Nephron (organoid): ENCODE measurements around the gene D2HGDH.
"Not testable (repeated sequence)": the region's sequence is repeated elsewhere in the genome, so short reads cannot be mapped to it uniquely, and the experiment has no call there.

Experiments
- H3K27ac Mint-ChIP-seq, 3 experiments: 2 replicates each; pipeline ENCODE4 v1.8.0; 2020; ENCODE audit warnings: mixed read lengths in 3 of 3, mild to moderate bottlenecking in 2 of 3, moderate library complexity in 1 of 3
- H3K27me3 Mint-ChIP-seq: 2 replicates; pipeline ENCODE4 v1.8.0; 2021; ENCODE audit warnings: low read depth, mild to moderate bottlenecking, moderate library complexity, mixed read lengths
- H3K36me3 Mint-ChIP-seq: 2 replicates; pipeline ENCODE4 v1.8.0; 2020; ENCODE audit warnings: low read depth, mixed read lengths
- H3K4me1 Mint-ChIP-seq: 2 replicates; pipeline ENCODE4 v1.8.0; 2020; ENCODE audit warnings: mixed read lengths
- H3K4me3 Mint-ChIP-seq, 3 experiments: 2 replicates each; pipeline ENCODE4 v1.8.0; 2020; ENCODE audit warnings: mild to moderate bottlenecking in 3 of 3, mixed read lengths in 3 of 3, moderate library complexity in 2 of 3
- H3K9me3 Mint-ChIP-seq: 2 replicates; pipeline ENCODE4 v1.8.0; 2020; ENCODE audit warnings: mixed read lengths
- TF ChIP-seq, protein P1 (sequence below), 3 experiments: fragments of 200-600 bp; sonication (generic); IDR thresholded peaks; one replicate each; pipeline ENCODE4 v1.5.0; 2021; ENCODE audit warnings: antibody characterized with exemption in 3 of 3; ENCODE audit not compliant: unreplicated experiment in 3 of 3

Gene D2HGDH

DNA sequence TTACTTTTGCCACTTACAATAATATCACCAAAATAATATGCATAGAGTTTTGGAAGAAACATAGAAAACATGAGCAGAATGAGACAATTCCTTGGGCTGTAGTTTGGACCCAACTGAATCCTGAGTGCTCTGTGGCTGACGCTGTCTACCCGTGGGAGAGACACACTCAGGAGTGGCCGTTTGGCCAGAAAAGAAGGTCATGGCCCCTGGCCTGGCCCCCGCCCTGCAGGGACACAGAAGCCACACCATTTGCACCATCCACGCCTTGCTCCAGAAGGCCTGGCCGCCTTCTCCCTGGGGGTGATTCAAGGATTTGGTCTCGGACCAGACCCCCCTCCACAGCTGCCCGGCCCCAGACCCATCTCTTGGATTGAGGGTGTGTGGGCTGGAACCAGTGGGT is 6.4 kb upstream of the D2HGDH start:
- no peak overlapping the region for H3K27ac Mint-ChIP-seq
- H3K27me3 Mint-ChIP-seq: peaks cover 4% of the 10 kb centered on the region
- peaks cover 13% of the 10 kb centered on the region for H3K9me3 Mint-ChIP-seq
- no peak overlapping the region for H3K4me3 Mint-ChIP-seq
- TF ChIP-seq, protein P1, sequence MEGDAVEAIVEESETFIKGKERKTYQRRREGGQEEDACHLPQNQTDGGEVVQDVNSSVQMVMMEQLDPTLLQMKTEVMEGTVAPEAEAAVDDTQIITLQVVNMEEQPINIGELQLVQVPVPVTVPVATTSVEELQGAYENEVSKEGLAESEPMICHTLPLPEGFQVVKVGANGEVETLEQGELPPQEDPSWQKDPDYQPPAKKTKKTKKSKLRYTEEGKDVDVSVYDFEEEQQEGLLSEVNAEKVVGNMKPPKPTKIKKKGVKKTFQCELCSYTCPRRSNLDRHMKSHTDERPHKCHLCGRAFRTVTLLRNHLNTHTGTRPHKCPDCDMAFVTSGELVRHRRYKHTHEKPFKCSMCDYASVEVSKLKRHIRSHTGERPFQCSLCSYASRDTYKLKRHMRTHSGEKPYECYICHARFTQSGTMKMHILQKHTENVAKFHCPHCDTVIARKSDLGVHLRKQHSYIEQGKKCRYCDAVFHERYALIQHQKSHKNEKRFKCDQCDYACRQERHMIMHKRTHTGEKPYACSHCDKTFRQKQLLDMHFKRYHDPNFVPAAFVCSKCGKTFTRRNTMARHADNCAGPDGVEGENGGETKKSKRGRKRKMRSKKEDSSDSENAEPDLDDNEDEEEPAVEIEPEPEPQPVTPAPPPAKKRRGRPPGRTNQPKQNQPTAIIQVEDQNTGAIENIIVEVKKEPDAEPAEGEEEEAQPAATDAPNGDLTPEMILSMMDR (IDR thresholded peaks at IDR 0.05; ENCODE audit: unreplicated experiment in 3 of 3): no peak
- peaks cover 39% of the 10 kb centered on the region for H3K36me3 Mint-ChIP-seq
- peaks cover 7% of the 10 kb centered on the region for H3K4me1 Mint-ChIP-seq

DNA sequence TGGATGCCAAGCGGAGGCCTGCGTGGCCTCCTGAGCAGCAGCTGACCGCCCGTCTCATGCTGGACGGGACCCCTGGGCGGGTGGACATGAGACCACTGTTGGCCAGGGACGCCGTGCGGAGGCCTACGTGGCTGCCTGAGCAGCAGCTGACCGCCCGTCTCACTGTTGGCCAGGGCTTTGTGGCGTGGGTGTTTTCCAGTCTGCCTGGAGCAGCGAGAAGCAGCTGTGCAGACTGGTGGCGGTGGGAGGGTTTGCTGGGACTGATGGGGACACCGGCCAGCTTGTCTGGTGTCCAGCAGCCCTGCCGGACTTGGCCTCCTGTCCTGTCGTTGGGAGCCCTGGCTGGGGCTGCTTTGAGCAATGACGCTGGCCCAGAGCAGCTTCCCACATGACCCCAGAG is 5.8 kb upstream of the D2HGDH start:
- Mint-ChIP-seq H3K27me3 (peaks cover 4% of the 10 kb centered on the region), H3K36me3 (peaks cover 32% of the 10 kb centered on the region), H3K9me3 (peaks cover 6% of the 10 kb centered on the region), H3K27ac (no peak overlapping the region), H3K4me3 (no peak overlapping the region), H3K4me1 (peaks cover 7% of the 10 kb centered on the region)
- TF ChIP-seq, protein P1 (IDR thresholded peaks at IDR 0.05; ENCODE audit: unreplicated experiment in 3 of 3): no peak

DNA sequence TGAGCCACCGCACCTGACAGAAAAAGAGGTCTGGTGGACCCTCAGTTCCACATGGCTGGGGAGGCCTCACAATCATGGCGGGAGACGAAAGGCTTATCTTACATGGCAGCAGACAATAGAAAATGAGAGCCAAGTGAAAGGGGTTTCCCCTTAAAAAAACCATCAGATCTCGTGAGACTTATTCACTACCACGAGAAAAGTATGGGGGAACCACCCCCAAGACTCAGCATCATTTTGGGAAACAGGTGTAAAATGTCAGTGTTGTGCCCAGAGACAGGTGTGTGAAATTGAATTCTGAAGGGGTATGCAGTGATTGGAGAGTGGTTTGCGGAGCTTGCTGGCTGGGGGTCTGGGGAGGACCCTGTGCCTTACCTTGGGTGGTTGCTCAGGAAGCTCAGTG is 4.6 kb upstream of the D2HGDH start:
- H3K4me1 Mint-ChIP-seq: peaks cover 7% of the 10 kb centered on the region
- TF ChIP-seq, protein P1 (IDR thresholded peaks at IDR 0.05; ENCODE audit: unreplicated experiment in 3 of 3): no peak

DNA sequence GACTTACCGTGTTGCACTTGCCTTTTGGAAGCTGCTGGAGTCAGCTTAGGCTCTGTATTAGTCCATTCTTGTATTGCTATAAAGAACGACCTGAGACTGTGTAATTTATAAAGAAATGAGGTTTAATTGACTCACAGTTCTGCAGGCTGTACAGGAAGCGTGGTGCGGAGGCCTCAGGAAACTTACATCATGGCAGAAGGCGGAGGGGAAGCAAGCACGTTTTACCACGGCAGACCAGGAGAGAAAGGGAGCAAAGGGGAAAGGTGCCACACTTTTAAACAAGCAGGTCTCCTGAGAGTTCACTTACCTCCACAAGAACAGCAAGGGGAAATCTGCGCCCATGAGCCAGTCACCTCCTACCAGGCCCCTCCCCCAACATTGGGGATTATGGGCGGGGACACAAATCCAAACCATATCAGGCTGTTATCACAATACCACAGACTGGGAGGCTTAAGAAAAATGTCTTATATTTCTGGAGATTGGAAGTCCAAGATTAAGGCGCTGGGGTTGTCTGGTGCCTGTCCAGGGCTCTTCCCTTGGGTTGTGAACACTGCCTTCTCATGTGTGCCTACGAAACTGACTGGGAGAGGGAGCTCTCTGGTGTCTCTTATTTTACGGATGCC is 3.6 kb upstream of the D2HGDH start:
- Mint-ChIP-seq H3K36me3 (peaks cover 13% of the 10 kb centered on the region), H3K9me3 (peaks cover under 1% of the 10 kb centered on the region), H3K27ac (no peak overlapping the region), H3K27me3 (peaks cover 4% of the 10 kb centered on the region), H3K4me1 (peaks cover 7% of the 10 kb centered on the region), H3K4me3 (peak overlapping the region in 1 of 3 experiments; percentile 37)
- TF ChIP-seq, protein P1 (IDR thresholded peaks at IDR 0.05; ENCODE audit: unreplicated experiment in 3 of 3): no peak

More for the DNA sequence above, 4.6 kb upstream of the D2HGDH start:
- H3K9me3 Mint-ChIP-seq: peaks cover 3% of the 10 kb centered on the region
- H3K36me3 Mint-ChIP-seq: peaks cover 20% of the 10 kb centered on the region
- H3K27me3 Mint-ChIP-seq: peaks cover 4% of the 10 kb centered on the region
- H3K4me3 Mint-ChIP-seq: no peak overlapping the region
- no peak overlapping the region for H3K27ac Mint-ChIP-seq

DNA sequence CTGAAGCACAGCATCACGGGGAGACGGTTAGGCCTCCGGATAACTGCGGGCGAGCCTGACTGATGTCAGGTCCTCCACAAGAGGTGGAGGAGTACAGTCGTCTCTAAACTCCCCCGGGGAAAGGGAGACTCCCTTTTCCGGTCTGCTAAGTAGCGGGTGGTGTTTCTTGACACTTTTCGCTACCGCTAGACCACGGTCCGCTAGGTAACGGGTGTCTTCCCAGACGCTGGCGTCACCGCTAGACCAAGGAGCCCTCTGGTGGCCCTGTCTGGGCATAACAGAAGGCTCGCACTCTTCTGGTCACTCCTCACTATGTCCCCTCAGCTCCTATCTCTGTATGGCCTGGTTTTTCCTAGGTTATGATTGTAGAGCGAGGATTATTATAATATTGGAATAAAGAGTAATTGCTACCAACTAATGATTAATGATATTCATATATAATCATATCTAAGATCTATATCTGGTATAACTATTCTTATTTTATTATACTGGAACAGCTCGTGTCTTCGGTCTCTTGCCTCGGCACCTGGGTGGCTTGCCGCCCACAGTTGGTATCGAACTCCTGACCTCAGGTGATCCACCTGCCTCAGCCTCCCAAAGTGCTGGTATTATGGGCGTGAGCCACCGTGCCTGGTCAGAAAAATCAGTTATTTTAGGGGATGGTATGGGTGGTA is 1.8 kb upstream of the D2HGDH start:
- TF ChIP-seq, protein P1 (IDR thresholded peaks at IDR 0.05; ENCODE audit: unreplicated experiment in 3 of 3): peak; percentile 66 to 76 (median 69)
- H3K36me3 Mint-ChIP-seq, H3K9me3 Mint-ChIP-seq, H3K4me1 Mint-ChIP-seq, H3K27me3 Mint-ChIP-seq: not testable (repeated sequence)
- H3K4me3 Mint-ChIP-seq: peak overlapping the region; percentile 74 to 78 (median 75)
- H3K27ac Mint-ChIP-seq: peak overlapping the region in 1 of 3 experiments; percentile 21
